Osteocyte (in vitro differentiated cells): ENCODE measurements around the gene PRKAG3. TPM values are rescaled to one million over a fixed set of nuclear protein-coding genes. Genes with fewer than 3 reads are reported as not detected.
A peak's percentile ranks its signal among the peaks of the same experiment; 100 is the strongest.

Experiments
- DNase-seq: peaks from one replicate; pipeline ENCODE4 v3.0.0; 2021; ENCODE audit warnings: mixed read lengths; ENCODE audit not compliant: unreplicated experiment; ENCODE audit errors: extremely low spot score
- H3K27ac Mint-ChIP-seq: one replicate; pipeline ENCODE4 v1.8.0; 2021; ENCODE audit warnings: mild to moderate bottlenecking, mixed read lengths; ENCODE audit not compliant: unreplicated experiment
- H3K27me3 Mint-ChIP-seq: one replicate; pipeline ENCODE4 v1.8.0; 2021; ENCODE audit warnings: mixed read lengths; ENCODE audit not compliant: unreplicated experiment
- H3K36me3 Mint-ChIP-seq: one replicate; pipeline ENCODE4 v1.8.0; 2021; ENCODE audit warnings: mixed read lengths; ENCODE audit not compliant: unreplicated experiment
- H3K4me1 Mint-ChIP-seq: one replicate; pipeline ENCODE4 v1.8.0; 2021; ENCODE audit warnings: mixed read lengths; ENCODE audit not compliant: unreplicated experiment
- H3K4me3 Mint-ChIP-seq: one replicate; pipeline ENCODE4 v1.8.0; 2021; ENCODE audit warnings: mild to moderate bottlenecking, moderate library complexity, mixed read lengths; ENCODE audit not compliant: unreplicated experiment
- H3K9me3 Mint-ChIP-seq: one replicate; pipeline ENCODE4 v1.8.0; 2021; ENCODE audit warnings: mixed read lengths; ENCODE audit not compliant: unreplicated experiment
- total RNA-seq: library from RNA; stranded (reverse); gene quantifications from 2 replicates; pipeline ENCODE4 v1.2.1, GENCODE V29; 2021
- TF ChIP-seq, protein P1 (sequence below): fragments of 200-600 bp; sonication (generic); IDR thresholded peaks from 2 replicates; pipeline ENCODE4 v1.5.0; 2021; ENCODE audit warnings: antibody characterized with exemption, mild to moderate bottlenecking, moderate library complexity

PRKAG3 gene
- total RNA-seq, 1 donor from 2014 or later = not detected

DNA sequence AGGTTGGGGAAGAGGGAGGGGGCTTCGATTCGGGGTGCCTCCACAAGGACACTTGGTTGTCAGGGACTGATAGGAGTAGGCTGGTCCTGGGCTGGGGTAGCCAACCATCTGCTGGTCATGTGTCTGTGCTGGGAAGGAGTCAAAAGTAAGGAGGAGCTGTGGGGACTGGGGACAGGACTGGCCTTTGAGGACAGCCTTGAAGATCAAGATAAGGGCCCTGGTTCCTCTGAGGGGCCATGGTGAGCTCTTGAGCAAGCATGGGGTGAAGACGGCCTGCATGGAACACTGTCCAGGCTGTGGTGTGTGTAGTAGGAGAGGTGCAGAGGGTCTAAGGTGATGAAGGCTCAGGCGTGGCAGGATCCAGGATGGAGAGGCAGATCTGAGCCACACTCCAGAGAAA lies 47.9 kb downstream of the PRKAG3 start:
- H3K36me3 Mint-ChIP-seq = no peaks in the 10 kb centered on the region
- no peak overlapping the region for H3K4me3 Mint-ChIP-seq
- TF ChIP-seq, protein P1, sequence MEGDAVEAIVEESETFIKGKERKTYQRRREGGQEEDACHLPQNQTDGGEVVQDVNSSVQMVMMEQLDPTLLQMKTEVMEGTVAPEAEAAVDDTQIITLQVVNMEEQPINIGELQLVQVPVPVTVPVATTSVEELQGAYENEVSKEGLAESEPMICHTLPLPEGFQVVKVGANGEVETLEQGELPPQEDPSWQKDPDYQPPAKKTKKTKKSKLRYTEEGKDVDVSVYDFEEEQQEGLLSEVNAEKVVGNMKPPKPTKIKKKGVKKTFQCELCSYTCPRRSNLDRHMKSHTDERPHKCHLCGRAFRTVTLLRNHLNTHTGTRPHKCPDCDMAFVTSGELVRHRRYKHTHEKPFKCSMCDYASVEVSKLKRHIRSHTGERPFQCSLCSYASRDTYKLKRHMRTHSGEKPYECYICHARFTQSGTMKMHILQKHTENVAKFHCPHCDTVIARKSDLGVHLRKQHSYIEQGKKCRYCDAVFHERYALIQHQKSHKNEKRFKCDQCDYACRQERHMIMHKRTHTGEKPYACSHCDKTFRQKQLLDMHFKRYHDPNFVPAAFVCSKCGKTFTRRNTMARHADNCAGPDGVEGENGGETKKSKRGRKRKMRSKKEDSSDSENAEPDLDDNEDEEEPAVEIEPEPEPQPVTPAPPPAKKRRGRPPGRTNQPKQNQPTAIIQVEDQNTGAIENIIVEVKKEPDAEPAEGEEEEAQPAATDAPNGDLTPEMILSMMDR = no peak
- peaks cover 20% of the 10 kb centered on the region for H3K4me1 Mint-ChIP-seq
- H3K27me3 Mint-ChIP-seq = peaks cover 6% of the 10 kb centered on the region
- H3K9me3 Mint-ChIP-seq = peaks cover 8% of the 10 kb centered on the region
- no peak for DNase-seq
- H3K27ac Mint-ChIP-seq = no peak overlapping the region

- H3K4me1 Mint-ChIP-seq = peaks cover 20% of the 10 kb centered on the region
- peak overlapping the region; percentile 65 for H3K4me3 Mint-ChIP-seq
- peaks cover 1% of the 10 kb centered on the region for H3K9me3 Mint-ChIP-seq
- no peak overlapping the region for H3K27ac Mint-ChIP-seq
- peaks cover 6% of the 10 kb centered on the region for H3K27me3 Mint-ChIP-seq
- TF ChIP-seq, protein P1 = no peak
- no peak for DNase-seq
- H3K36me3 Mint-ChIP-seq = no peaks in the 10 kb centered on the region
These were observed 49.1 kb downstream of the PRKAG3 start for GRCh38 chr2:218782528-218782844.

- peak within 1 kb of the TSS; percentile 58 for H3K27ac Mint-ChIP-seq
- peaks cover 6% of the 10 kb centered on the region for H3K27me3 Mint-ChIP-seq
These were observed 49.7 kb downstream of the PRKAG3 start, which contains the start of gene CYP27A1 for GRCh38 chr2:218781691-218782527. Gene CYP27A1 (plus strand): TSS chr2:218782147. CDS start chr2:218782183, 36 bp downstream.

DNA sequence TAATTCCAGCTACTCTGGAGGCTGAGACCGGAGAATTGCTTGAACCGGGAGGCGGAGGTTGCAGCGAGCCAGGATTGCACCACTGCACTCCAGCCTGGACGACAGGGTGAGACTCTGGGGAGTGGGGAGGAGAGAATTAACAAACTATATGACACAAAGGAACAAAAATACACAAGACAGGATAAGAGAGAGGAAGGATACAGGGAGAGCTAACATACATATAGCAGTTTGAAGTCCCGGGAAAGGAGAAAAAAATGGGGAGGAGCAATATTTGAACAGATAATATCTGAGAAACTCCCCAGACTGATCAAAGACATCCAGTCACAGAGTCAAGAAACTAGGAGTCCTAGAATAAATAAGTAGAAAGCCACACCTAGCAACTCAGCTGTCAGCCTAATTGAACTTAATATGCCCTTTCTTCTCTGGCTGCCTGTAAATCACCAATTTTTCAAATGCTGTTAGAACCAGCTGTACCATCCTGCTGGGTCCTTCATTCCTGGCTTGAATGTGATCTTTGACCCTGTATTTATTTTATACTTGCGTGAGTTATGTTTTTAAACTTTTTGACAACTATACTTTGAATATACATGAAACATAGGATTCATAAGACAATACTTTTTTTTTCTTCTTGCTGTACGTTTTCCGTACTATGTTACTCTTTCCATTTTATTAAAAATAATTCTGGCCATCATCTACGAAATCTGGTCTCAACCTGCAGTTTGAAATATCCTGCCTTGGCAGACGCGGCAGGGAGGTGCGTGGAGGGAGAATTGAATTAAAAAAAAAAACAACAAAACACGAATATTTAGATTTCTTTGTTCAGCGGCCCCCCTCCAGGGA lies 50.5 kb downstream of the PRKAG3 start:
- Mint-ChIP-seq H3K27me3 (peaks cover 6% of the 10 kb centered on the region), H3K27ac (peak overlapping the region; percentile 58), H3K4me1 (peaks cover 20% of the 10 kb centered on the region), H3K36me3 (peaks cover 3% of the 10 kb centered on the region), H3K9me3 (peaks cover 9% of the 10 kb centered on the region), H3K4me3 (peak overlapping the region; percentile 67)
- DNase-seq = no peak
- TF ChIP-seq, protein P1 = no peak

More at GRCh38 chr2:218781691-218782527, 49.7 kb downstream of the PRKAG3 start, which contains the start of gene CYP27A1:
- peaks cover 20% of the 10 kb centered on the region for H3K4me1 Mint-ChIP-seq
- TF ChIP-seq, protein P1 = no peak
- peaks cover 6% of the 10 kb centered on the region for H3K9me3 Mint-ChIP-seq
- peak within 1 kb of the TSS; percentile 67 for H3K4me3 Mint-ChIP-seq
- DNase-seq = peak; percentile 85
- H3K36me3 Mint-ChIP-seq = no peaks in the 10 kb centered on the region

GRCh38 chr2:218780046-218780445 lies 51.6 kb downstream of the PRKAG3 start:
- peaks cover 20% of the 10 kb centered on the region for H3K4me1 Mint-ChIP-seq
- H3K4me3 Mint-ChIP-seq = no peak overlapping the region
- H3K27me3 Mint-ChIP-seq = peaks cover 6% of the 10 kb centered on the region
- no peak for DNase-seq
- peaks cover 4% of the 10 kb centered on the region for H3K36me3 Mint-ChIP-seq
- peaks cover 11% of the 10 kb centered on the region for H3K9me3 Mint-ChIP-seq
- no peak overlapping the region for H3K27ac Mint-ChIP-seq
- TF ChIP-seq, protein P1 = no peak
